ENCODE measurements around the gene ANK2. TPM values are rescaled to one million over a fixed set of nuclear protein-coding genes. Genes with fewer than 3 reads are reported as not detected.

The ANK2 gene
- polyA plus RNA-seq, 1 donor (not counting 4 experiments of a cell fraction or from before 2014, with no cell fraction given): 0.22 TPM

- no peaks in the 10 kb centered on the region for H3K36me3 ChIP-seq (ENCODE audit: control insufficient read depth in 2 of 2, extremely low read depth in 1 of 2, insufficient read depth in 2 of 2, low read length in 2 of 2)
- H3K4me3 ChIP-seq (ENCODE audit: control insufficient read depth in 2 of 3, extremely low read depth in 1 of 3, insufficient read depth in 2 of 3, low read depth in 1 of 3, low read length in 3 of 3): no peak overlapping the region
- no peaks in the 10 kb centered on the region for H3K4me1 ChIP-seq (ENCODE audit: control insufficient read depth, extremely low read depth, insufficient read depth, low read length)
- no peaks in the 10 kb centered on the region for H3K27me3 ChIP-seq (ENCODE audit: control insufficient read depth, extremely low read depth, insufficient read depth, low read length)
- dilution Hi-C loops (cut with MboI; ENCODE audit: extremely low pct_ligation_motif_present, low sequenced_read_pairs): no loop called here
- H3K9me3 ChIP-seq (ENCODE audit: control insufficient read depth, low read depth, low read length): no peaks in the 10 kb centered on the region
- H3K79me2 ChIP-seq (ENCODE audit: control insufficient read depth, insufficient read depth, low read length): no peaks in the 10 kb centered on the region
- H3K27ac ChIP-seq (ENCODE audit: control insufficient read depth, insufficient read depth, low read length): no peak overlapping the region
- H2AFZ ChIP-seq (ENCODE audit: control insufficient read depth, low read length): no peak overlapping the region
- H3K9me1 ChIP-seq (ENCODE audit: control insufficient read depth, extremely low read depth, insufficient read depth, low read length): no peaks in the 10 kb centered on the region
- no peak overlapping the region for H3K9ac ChIP-seq (ENCODE audit: control insufficient read depth, extremely low read depth, insufficient read depth, low read length)
- no peak overlapping the region for H3K4me2 ChIP-seq (ENCODE audit: control insufficient read depth, extremely low read depth, insufficient read depth, low read depth, low read length)
- TF ChIP-seq CTCF (optimal IDR thresholded peaks at IDR 0.05 in 1 of 3, IDR thresholded peaks at IDR 0.05 in 1 of 3, conservative IDR thresholded peaks at IDR 0.05 in 1 of 3; ENCODE audit: extremely low read depth in 1 of 3, insufficient read depth in 2 of 3, low read length in 3 of 3) (no peak), EZH2 (IDR thresholded peaks at IDR 0.05; ENCODE audit: low read length) (no peak)
- FAIRE-seq: no peak
- H4K20me1 ChIP-seq (ENCODE audit: control insufficient read depth, extremely low read depth, insufficient read depth, low read length): no peaks in the 10 kb centered on the region
- DNase-seq (ENCODE audit: low read depth, low spot score): no peak
Observed at GRCh38 chr4:113052379-113052951, 3.0 kb downstream of the ANK2 start.

DNA sequence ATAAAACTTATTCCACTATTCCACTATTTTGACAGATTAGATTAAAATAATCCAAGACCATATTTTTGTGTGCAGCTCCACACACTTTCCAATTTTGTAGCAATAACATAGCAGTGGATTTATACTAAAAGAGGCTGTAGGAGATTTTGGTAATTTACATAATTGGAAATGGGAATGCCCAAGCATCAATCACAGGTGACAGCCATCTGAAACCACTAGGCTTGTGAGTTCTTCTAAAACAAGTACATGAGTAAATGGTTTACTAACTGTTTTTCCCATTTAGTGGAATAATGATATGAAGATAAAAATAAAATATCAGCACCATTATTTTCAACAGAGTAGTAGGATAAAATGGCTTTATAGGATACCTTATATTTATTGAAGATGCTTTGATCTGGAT is 4.4 kb downstream of the ANK2 start:
- no peaks in the 10 kb centered on the region for H3K9me1 ChIP-seq (ENCODE audit: control insufficient read depth, extremely low read depth, insufficient read depth, low read length)
- H3K27me3 ChIP-seq (ENCODE audit: control insufficient read depth, extremely low read depth, insufficient read depth, low read length): no peaks in the 10 kb centered on the region
- H3K9ac ChIP-seq (ENCODE audit: control insufficient read depth, extremely low read depth, insufficient read depth, low read length): no peak overlapping the region
- H2AFZ ChIP-seq (ENCODE audit: control insufficient read depth, low read length): no peak overlapping the region
- H4K20me1 ChIP-seq (ENCODE audit: control insufficient read depth, extremely low read depth, insufficient read depth, low read length): no peaks in the 10 kb centered on the region
- DNase-seq (ENCODE audit: low read depth, low spot score): no peak
- no peak overlapping the region for H3K4me3 ChIP-seq (ENCODE audit: control insufficient read depth in 2 of 3, extremely low read depth in 1 of 3, insufficient read depth in 2 of 3, low read depth in 1 of 3, low read length in 3 of 3)
- FAIRE-seq: no peak
- no peaks in the 10 kb centered on the region for H3K9me3 ChIP-seq (ENCODE audit: control insufficient read depth, low read depth, low read length)
- dilution Hi-C loops (cut with MboI; ENCODE audit: extremely low pct_ligation_motif_present, low sequenced_read_pairs): no loop called here
- no peaks in the 10 kb centered on the region for H3K79me2 ChIP-seq (ENCODE audit: control insufficient read depth, insufficient read depth, low read length)
- H3K4me2 ChIP-seq (ENCODE audit: control insufficient read depth, extremely low read depth, insufficient read depth, low read depth, low read length): no peak overlapping the region
- H3K27ac ChIP-seq (ENCODE audit: control insufficient read depth, insufficient read depth, low read length): no peak overlapping the region
- H3K4me1 ChIP-seq (ENCODE audit: control insufficient read depth, extremely low read depth, insufficient read depth, low read length): no peaks in the 10 kb centered on the region
- no peaks in the 10 kb centered on the region for H3K36me3 ChIP-seq (ENCODE audit: control insufficient read depth in 2 of 2, extremely low read depth in 1 of 2, insufficient read depth in 2 of 2, low read length in 2 of 2)
- no peak for TF ChIP-seq EZH2 (IDR thresholded peaks at IDR 0.05; ENCODE audit: low read length)
- TF ChIP-seq CTCF (optimal IDR thresholded peaks at IDR 0.05 in 1 of 3, IDR thresholded peaks at IDR 0.05 in 1 of 3, conservative IDR thresholded peaks at IDR 0.05 in 1 of 3; ENCODE audit: extremely low read depth in 1 of 3, insufficient read depth in 2 of 3, low read length in 3 of 3): no peak
